SK-N-SH (cell line): ENCODE results near the gene TUBA8. TPM values are rescaled to one million over a fixed set of nuclear protein-coding genes. Genes with fewer than 3 reads are reported as not detected.

Experiments
- CTCF ChIA-PET: fragments of 300-600, 350-600 bp; formaldehyde crosslinking; extraction: SDS; loops from one replicate; lab custom pipeline; 2021; lab: Yijun Ruan, JAX
- POLR2A ChIA-PET: fragments of 350-600 bp; sonication (Branson Sonifier 250); formaldehyde crosslinking; extraction: SDS; loops from one replicate; lab custom pipeline; 2020; ENCODE audit warnings: antibody characterized with exemption, inconsistent platforms; lab: Yijun Ruan, JAX
- DNase-seq: peaks from one replicate; pipeline ENCODE4 v3.0.0; 2012
- H2AFZ ChIP-seq: fragments of 200-600 bp; sonication (generic); 2 replicates; pipeline ENCODE4 v1.8.1; 2016; ENCODE audit warnings: antibody characterized with exemption, mild to moderate bottlenecking, low read depth
- H3F3A ChIP-seq: fragments of 200-600 bp; sonication (generic); replicated peaks from 2 replicates; pipeline ENCODE3; 2016; ENCODE audit warnings: antibody characterized with exemption, mild to moderate bottlenecking; ENCODE audit not compliant: insufficient read depth
- H3K27ac ChIP-seq, 2 experiments: fragments of 200-500 bp in 1 of 2; fragments of 200-600 bp in 1 of 2; sonication (Bioruptor generic) in 1 of 2; sonication (generic), shearing (Covaris generic) in 1 of 2; 2 replicates each; pipeline versions ENCODE4 v1.5.1 to v1.6.1; 2014 to 2016; ENCODE audit warnings: low read depth in 2 of 2, inconsistent platforms in 1 of 2, low read length in 1 of 2, mild to moderate bottlenecking in 1 of 2, mixed read lengths in 1 of 2
- H3K27me3 ChIP-seq: fragments of 200-600 bp; sonication (generic), shearing (Covaris generic); 2 replicates; pipeline ENCODE4 v1.6.1; 2016; ENCODE audit warnings: mixed run types; ENCODE audit not compliant: insufficient read depth
- H3K36me3 ChIP-seq, 2 experiments: fragments of 200-500 bp in 1 of 2; fragments of 200-600 bp in 1 of 2; sonication (Bioruptor generic) in 1 of 2; sonication (generic) in 1 of 2; replicated peaks in 1 of 2; 2 replicates each; pipeline versions ENCODE3 to v1.5.1; 2014 to 2016; ENCODE audit warnings: low read length in 1 of 2, mild to moderate bottlenecking in 1 of 2; ENCODE audit not compliant: insufficient read depth in 2 of 2, control insufficient read depth in 1 of 2
- H3K4me1 ChIP-seq, 2 experiments: fragments of 200-500 bp in 1 of 2; fragments of 200-600 bp in 1 of 2; sonication (Bioruptor generic) in 1 of 2; sonication (generic), shearing (Covaris generic) in 1 of 2; 2 replicates each; pipeline versions ENCODE4 v1.5.1 to v1.6.1; 2014 to 2016; ENCODE audit warnings: low read depth in 1 of 2, low read length in 1 of 2, mixed run types in 1 of 2; ENCODE audit not compliant: insufficient read depth in 2 of 2, control insufficient read depth in 1 of 2
- H3K4me2 ChIP-seq: fragments of 200-600 bp; sonication (generic), shearing (Covaris generic); 2 replicates; pipeline ENCODE4 v1.6.1; 2017; ENCODE audit warnings: mixed run types
- H3K4me3 ChIP-seq, 2 experiments: fragments of 200-500 bp in 1 of 2; fragments of 200-600 bp in 1 of 2; sonication (Bioruptor generic) in 1 of 2; sonication (generic), shearing (Covaris generic) in 1 of 2; 2 replicates each; pipeline versions ENCODE4 v1.5.1 to v1.8.1; 2014 to 2016; ENCODE audit warnings: low read depth in 2 of 2, inconsistent platforms in 1 of 2, low read length in 1 of 2, mild to moderate bottlenecking in 1 of 2, mixed read lengths in 1 of 2, moderate library complexity in 1 of 2
- H3K79me2 ChIP-seq: fragments of 200-600 bp; sonication (generic); 2 replicates; pipeline ENCODE4 v1.8.1; 2017; ENCODE audit warnings: mild to moderate bottlenecking; ENCODE audit not compliant: insufficient read depth
- H3K9ac ChIP-seq: fragments of 200-600 bp; sonication (generic); 2 replicates; pipeline ENCODE4 v1.6.1; 2017; ENCODE audit warnings: mixed run types
- H3K9me2 ChIP-seq: fragments of 200-600 bp; sonication (generic); 2 replicates; pipeline ENCODE4 v1.6.1; 2017; ENCODE audit warnings: mixed run types
- H3K9me3 ChIP-seq: fragments of 200-600 bp; sonication (generic); 2 replicates; pipeline ENCODE4 v1.6.1; 2017; ENCODE audit warnings: mixed run types, mild to moderate bottlenecking, moderate library complexity
- H4K20me1 ChIP-seq: fragments of 200-600 bp; sonication (generic); 2 replicates; pipeline ENCODE4 v1.6.1; 2017; ENCODE audit warnings: mild to moderate bottlenecking, mixed run types; ENCODE audit not compliant: insufficient read depth
- CHD2 ChIP-seq: fragments of 150-350 bp; IDR thresholded peaks from 2 replicates; pipeline ENCODE4 v1.6.1; 2018; ENCODE audit warnings: low read length; ENCODE audit not compliant: partially characterized antibody
- ELF1 ChIP-seq: IDR thresholded peaks from 2 replicates; pipeline ENCODE4 v1.4.0; 2012
- EP300 ChIP-seq, 2 experiments: IDR thresholded peaks; 2 replicates each; pipeline versions ENCODE4 v1.4.0 to v1.6.1; 2012; ENCODE audit warnings: borderline replicate concordance in 1 of 2, low read depth in 1 of 2, low read length in 1 of 2
- EZH2phosphoT487 ChIP-seq: fragments of 200-600 bp; sonication (generic); IDR thresholded peaks from 2 replicates; pipeline ENCODE4 v1.6.1; 2017; ENCODE audit warnings: low read depth, mixed run types, mild to moderate bottlenecking, antibody characterized with exemption, moderate library complexity, borderline replicate concordance
- FOXJ3 ChIP-seq: sonication (generic); formaldehyde crosslinking; IDR thresholded peaks from 2 replicates; pipeline ENCODE4 v1.5.1; 2020; ENCODE audit warnings: mild to moderate bottlenecking, missing genetic modification reagents
- FOXM1 ChIP-seq: IDR thresholded peaks from 2 replicates; pipeline ENCODE4 v1.4.0; 2012; ENCODE audit warnings: low read depth, mild to moderate bottlenecking
- JUND ChIP-seq: IDR thresholded peaks from 2 replicates; pipeline ENCODE4 v1.4.0; 2012
- MEF2A ChIP-seq: IDR thresholded peaks from 2 replicates; pipeline ENCODE4 v1.4.0; 2012; ENCODE audit warnings: low read depth, borderline replicate concordance
- MXI1 ChIP-seq: IDR thresholded peaks from 2 replicates; pipeline ENCODE4 v1.6.1; 2012; ENCODE audit warnings: mild to moderate bottlenecking, low read depth, low read length, improper control_type of control experiment
- PBX3 ChIP-seq: IDR thresholded peaks from 2 replicates; pipeline ENCODE4; 2012
- RCOR1 ChIP-seq: fragments of 150-350 bp; IDR thresholded peaks from 2 replicates; pipeline ENCODE4 v1.6.1; 2017; ENCODE audit warnings: antibody characterized with exemption, low read length
- RFX5 ChIP-seq: IDR thresholded peaks from 2 replicates; pipeline ENCODE4 v1.6.1; 2012; ENCODE audit warnings: mild to moderate bottlenecking, improper control_type of control experiment, low read length
- TAF1 ChIP-seq: IDR thresholded peaks from 2 replicates; pipeline ENCODE4 v1.6.1; 2012; ENCODE audit warnings: low read depth, mild to moderate bottlenecking, low read length, moderate library complexity, borderline replicate concordance
- TCF12 ChIP-seq: IDR thresholded peaks from 2 replicates; pipeline ENCODE4 v1.4.0; 2012
- USF1 ChIP-seq: IDR thresholded peaks from 2 replicates; pipeline ENCODE4 v1.4.0; 2012; ENCODE audit warnings: low read depth, borderline replicate concordance
- YY1 ChIP-seq: IDR thresholded peaks from 2 replicates; pipeline ENCODE4 v1.4.0; 2012; ENCODE audit warnings: low read depth, mild to moderate bottlenecking
- ZBTB33 ChIP-seq: IDR thresholded peaks from 2 replicates; pipeline ENCODE4 v1.4.0; 2012; ENCODE audit warnings: low read depth, borderline replicate concordance
- WGBS: methylation state at CpG from one replicate; pipeline ENCODE4 v1.1.6; 2017; ENCODE audit warnings: low lambda C conversion rate; 5-methylcytosine and 5-hydroxymethylcytosine counted together
- polyA plus RNA-seq, 3 experiments: library from polyadenylated mRNA; depleted of rRNA; stranded (reverse); fragments of >200 nt; gene quantifications; 2 replicates each; pipeline ENCODE4 v1.2.3, GENCODE V29; 2012
- TF ChIP-seq, protein P1 (sequence below): fragments of 150-350 bp; IDR thresholded peaks from 2 replicates; pipeline ENCODE4 v1.6.1; 2016; ENCODE audit warnings: mild to moderate bottlenecking, low read depth, low read length

Gene TUBA8
- polyA plus RNA-seq, 1 of the 3 experiments (the other 2 are of a cell fraction): 1.7 TPM

DNA sequence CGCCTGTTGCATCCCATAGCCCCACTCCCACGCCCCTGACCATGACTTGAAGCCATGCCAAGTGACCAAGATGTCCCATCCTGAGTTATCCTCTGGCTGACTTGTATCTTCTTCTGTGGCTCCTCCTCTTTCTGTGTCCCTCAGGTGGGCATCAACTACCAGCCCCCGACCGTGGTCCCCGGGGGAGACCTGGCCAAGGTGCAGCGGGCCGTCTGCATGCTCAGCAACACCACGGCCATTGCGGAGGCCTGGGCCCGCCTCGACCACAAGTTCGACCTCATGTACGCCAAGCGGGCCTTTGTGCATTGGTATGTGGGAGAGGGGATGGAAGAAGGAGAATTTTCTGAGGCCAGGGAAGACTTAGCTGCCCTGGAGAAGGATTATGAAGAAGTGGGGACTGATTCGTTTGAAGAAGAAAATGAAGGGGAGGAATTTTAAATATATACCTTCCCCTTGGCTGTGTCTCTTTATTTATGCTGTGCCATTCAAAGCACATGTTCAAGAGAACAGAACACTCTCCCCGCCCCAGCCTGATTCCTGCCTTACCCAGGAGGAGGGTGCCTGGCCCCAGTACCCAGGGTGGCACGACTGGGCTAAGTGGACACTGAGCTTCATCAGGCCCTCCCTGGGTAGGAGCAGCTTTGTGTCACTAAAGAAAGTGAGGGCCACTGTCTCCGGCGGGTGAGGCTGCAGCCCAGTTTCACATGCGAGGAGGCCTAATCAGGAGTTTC is 20.3 kb downstream of the TUBA8 start:
- Histone ChIP-seq H3K4me2 (no peak overlapping the region), H3K4me3 (no peak overlapping the region), H3K9me3 (no peaks in the 10 kb centered on the region), H3K27ac (no peak overlapping the region), H3K9me2 (no peaks in the 10 kb centered on the region), H3F3A (no peaks in the 10 kb centered on the region), H3K9ac (no peak overlapping the region), H4K20me1 (no peaks in the 10 kb centered on the region), H3K4me1 (no peaks in the 10 kb centered on the region), H2AFZ (no peak overlapping the region), H3K79me2 (no peaks in the 10 kb centered on the region), H3K36me3 (no peaks in the 10 kb centered on the region), H3K27me3 (no peaks in the 10 kb centered on the region)
- ChIA-PET CTCF (interaction anchor here (0.7 kb wide), 1 partner anchor 20 kb away, joined by 4 read pairs; no protein-coding TSS in a partner anchor), POLR2A (no interaction called here)
- WGBS: 91% methylated on average over 18 of the region's 20 CpGs
- DNase-seq: no peak
- TF ChIP-seq RFX5: no peak
- no peak for TF ChIP-seq YY1
- TF ChIP-seq FOXJ3 (CRISPR knock-in tag): no peak
- no peak for TF ChIP-seq ZBTB33
- no peak for TF ChIP-seq TAF1
- no peak for TF ChIP-seq PBX3

DNA sequence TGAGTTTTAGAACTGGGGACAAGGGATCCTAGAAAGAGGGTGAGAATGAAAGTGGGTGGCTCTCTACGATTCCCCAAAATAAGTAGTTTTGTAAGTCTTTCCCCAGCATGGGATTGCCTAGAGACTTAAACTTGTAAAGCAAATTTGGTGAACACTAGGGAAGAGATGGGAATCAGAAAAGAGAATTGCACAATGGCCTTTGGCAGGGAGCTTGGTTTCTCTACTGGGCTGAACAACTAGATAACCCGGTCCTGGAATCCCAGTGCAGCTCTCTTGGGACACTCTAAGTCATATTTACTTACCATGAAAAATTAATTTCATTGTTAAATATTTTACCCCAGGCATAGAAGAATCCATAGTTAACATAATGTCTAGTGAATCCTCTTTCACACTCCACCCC is 22.8 kb downstream of the TUBA8 start:
- ChIA-PET CTCF (interaction anchor here (0.7 to 1.0 kb wide), 2 partner anchors 13 to 24 kb away, joined by 3 read pairs; no protein-coding TSS in a partner anchor), POLR2A (no interaction called here)
- Histone ChIP-seq H3K36me3 (no peaks in the 10 kb centered on the region), H3K27me3 (no peaks in the 10 kb centered on the region), H3K79me2 (no peaks in the 10 kb centered on the region), H3K4me3 (no peak overlapping the region), H3K9me2 (no peaks in the 10 kb centered on the region), H3K9me3 (no peaks in the 10 kb centered on the region), H3K27ac (no peak overlapping the region), H3F3A (no peaks in the 10 kb centered on the region), H3K4me2 (no peak overlapping the region), H3K4me1 (no peaks in the 10 kb centered on the region), H2AFZ (no peak overlapping the region), H3K9ac (no peak overlapping the region), H4K20me1 (no peaks in the 10 kb centered on the region)
- DNase-seq: no peak
- 64% methylated on average over 2 of the region's 2 CpGs for WGBS
- no peak for TF ChIP-seq ELF1
- TF ChIP-seq, protein P1, sequence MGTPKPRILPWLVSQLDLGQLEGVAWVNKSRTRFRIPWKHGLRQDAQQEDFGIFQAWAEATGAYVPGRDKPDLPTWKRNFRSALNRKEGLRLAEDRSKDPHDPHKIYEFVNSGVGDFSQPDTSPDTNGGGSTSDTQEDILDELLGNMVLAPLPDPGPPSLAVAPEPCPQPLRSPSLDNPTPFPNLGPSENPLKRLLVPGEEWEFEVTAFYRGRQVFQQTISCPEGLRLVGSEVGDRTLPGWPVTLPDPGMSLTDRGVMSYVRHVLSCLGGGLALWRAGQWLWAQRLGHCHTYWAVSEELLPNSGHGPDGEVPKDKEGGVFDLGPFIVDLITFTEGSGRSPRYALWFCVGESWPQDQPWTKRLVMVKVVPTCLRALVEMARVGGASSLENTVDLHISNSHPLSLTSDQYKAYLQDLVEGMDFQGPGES: no peak
- TF ChIP-seq JUND: no peak
- no peak for TF ChIP-seq MXI1
- no peak for TF ChIP-seq EP300 (IDR thresholded peaks at IDR 0.05; ENCODE audit: borderline replicate concordance in 1 of 2, low read depth in 1 of 2, low read length in 1 of 2)
- TF ChIP-seq TCF12: no peak
- no peak for TF ChIP-seq MEF2A
- no peak for TF ChIP-seq CHD2
- no peak for TF ChIP-seq EZH2phosphoT487
- TF ChIP-seq TAF1: no peak
- TF ChIP-seq RCOR1: no peak
- no peak for TF ChIP-seq FOXM1
- TF ChIP-seq YY1: no peak
- no peak for TF ChIP-seq USF1
